ENCODE data around the gene GIGYF2. TPM values are rescaled to one million over a fixed set of nuclear protein-coding genes. Genes with fewer than 3 reads are reported as not detected.

GIGYF2 gene
- total and polyA plus RNA-seq, 2 of the 4 experiments (the other 2 are of a cell fraction): 14.7 to 66.0 TPM

- ChIA-PET POLR2A (ENCODE audit: unreplicated experiment) (no interaction called here), CTCF (no interaction called here)
- no peak overlapping the region for H3K18ac ChIP-seq (ENCODE audit: low read depth, low read length)
- dilution Hi-C loops (cut with HindIII; ENCODE audit: low sequenced_read_pairs, unreplicated experiment) (no loop called here), in situ Hi-C loops (cut with MboI; ENCODE audit: low sequenced_read_pairs) (no loop called here), intact Hi-C loops (cut with micrococcal nuclease) (no loop called here)
- no peak overlapping the region for H3K4ac ChIP-seq (ENCODE audit: low read depth, low read length)
- DNase-seq (no peak), ATAC-seq (ENCODE audit: low read depth) (no peak)
- no peaks in the 10 kb centered on the region for H3K9me3 ChIP-seq (ENCODE audit: control insufficient read depth, insufficient read depth, low read length)
- no peak overlapping the region for H3K56ac ChIP-seq (ENCODE audit: extremely low read depth, insufficient read depth, low read length)
- no peak overlapping the region for H2AK9ac ChIP-seq (replicated peaks; ENCODE audit: low read depth, low read length, poor library complexity)
- H2AFZ ChIP-seq (replicated peaks; ENCODE audit: low read length, poor library complexity): peak overlapping the region; percentile 14
- TF ChIP-seq RAD21 (IDR thresholded peaks at IDR 0.05; ENCODE audit: low read length) (no peak), CHD1 (IDR thresholded peaks at IDR 0.05; ENCODE audit: low read depth, low read length) (no peak), USF2 (IDR thresholded peaks at IDR 0.05; ENCODE audit: low read depth, low read length) (no peak)
- H3K14ac ChIP-seq (replicated peaks; ENCODE audit: low read depth, low read length): no peak overlapping the region
- H3K9ac ChIP-seq (ENCODE audit: low read depth, low read length): no peak overlapping the region
- no peak overlapping the region for H4K91ac ChIP-seq (ENCODE audit: insufficient read depth, low read depth, low read length)
- H4K20me1 ChIP-seq (ENCODE audit: insufficient read depth, low read length): no peaks in the 10 kb centered on the region
- H3K4me2 ChIP-seq (ENCODE audit: low read depth, low read length): no peak overlapping the region
- H3K27ac ChIP-seq (ENCODE audit: insufficient read depth, low read length): no peak overlapping the region
- no peak overlapping the region for H2BK15ac ChIP-seq (ENCODE audit: low read depth, low read length)
- no peaks in the 10 kb centered on the region for H3K79me1 ChIP-seq (ENCODE audit: low read depth in 1 of 2, low read length in 2 of 2)
- no peak overlapping the region for H2BK5ac ChIP-seq (ENCODE audit: low read depth, low read length, poor library complexity, severe bottlenecking)
- H3K27me3 ChIP-seq (ENCODE audit: control insufficient read depth, insufficient read depth, low read length): no peaks in the 10 kb centered on the region; the same call in 1 of the 2 replicates
- no peak overlapping the region for H2BK120ac ChIP-seq (ENCODE audit: low read depth, low read length)
- 0 out of 2 replicates have a peak, but pooled peaks cover 5% of the 10 kb centered on the region for H3K9me1 ChIP-seq (ENCODE audit: insufficient read depth, low read length)
- no peak overlapping the region for H2BK20ac ChIP-seq (ENCODE audit: low read depth, low read length)
- BruUV-seq (replicated peaks): no TSS peak
- no peak overlapping the region for H4K8ac ChIP-seq (ENCODE audit: low read depth in 2 of 2, low read length in 2 of 2)
- WGBS, 2 experiments (ENCODE audit: extremely low coverage in 2 of 2, insufficient read length in 1 of 2): 94% methylated on average over 3 of the region's 9 CpGs; no CpG with 5 or more reads in 1 of the 2 experiments
- H2AK5ac ChIP-seq (ENCODE audit: low read depth, low read length): no peak overlapping the region
- no peak overlapping the region for H3K4me3 ChIP-seq (ENCODE audit: insufficient read depth, low read depth, low read length)
- no peak overlapping the region for H3K23ac ChIP-seq (ENCODE audit: low read depth, low read length)
- no peaks in the 10 kb centered on the region for H3K36me3 ChIP-seq (ENCODE audit: control insufficient read depth, insufficient read depth, low read length)
- no peak overlapping the region for H4K5ac ChIP-seq (ENCODE audit: low read depth, low read length)
- peaks cover 1% of the 10 kb centered on the region; the same call in 1 of the 2 replicates for H3K4me1 ChIP-seq (ENCODE audit: control insufficient read depth, insufficient read depth, low read length)
Measured at GRCh38 chr2:232894251-232894650, 197.1 kb downstream of the GIGYF2 start.

Measured in IMR-90 (cell line).